Mammary epithelial cell (primary cell): Measurements from ENCODE around the gene SPSB3.

Experiments used
- EZH2 ChIP-seq: IDR thresholded peaks from 2 replicates; pipeline ENCODE4 v1.6.1; 2012; ENCODE audit warnings: low read length, inconsistent platforms, borderline replicate concordance
- TF ChIP-seq, protein P1 (sequence below), 2 donors: IDR thresholded peaks in 1 of 2; conservative IDR thresholded peaks in 1 of 2; 2 replicates each; pipeline ENCODE4 v1.5.1; 2011 to 2012; ENCODE audit warnings: inconsistent platforms in 2 of 2, low read length in 2 of 2, mild to moderate bottlenecking in 2 of 2, control low read depth in 1 of 2, low read depth in 1 of 2; ENCODE audit not compliant: insufficient read depth in 1 of 2; ENCODE audit errors: extremely low read depth in 1 of 2

- TF ChIP-seq, protein P1, sequence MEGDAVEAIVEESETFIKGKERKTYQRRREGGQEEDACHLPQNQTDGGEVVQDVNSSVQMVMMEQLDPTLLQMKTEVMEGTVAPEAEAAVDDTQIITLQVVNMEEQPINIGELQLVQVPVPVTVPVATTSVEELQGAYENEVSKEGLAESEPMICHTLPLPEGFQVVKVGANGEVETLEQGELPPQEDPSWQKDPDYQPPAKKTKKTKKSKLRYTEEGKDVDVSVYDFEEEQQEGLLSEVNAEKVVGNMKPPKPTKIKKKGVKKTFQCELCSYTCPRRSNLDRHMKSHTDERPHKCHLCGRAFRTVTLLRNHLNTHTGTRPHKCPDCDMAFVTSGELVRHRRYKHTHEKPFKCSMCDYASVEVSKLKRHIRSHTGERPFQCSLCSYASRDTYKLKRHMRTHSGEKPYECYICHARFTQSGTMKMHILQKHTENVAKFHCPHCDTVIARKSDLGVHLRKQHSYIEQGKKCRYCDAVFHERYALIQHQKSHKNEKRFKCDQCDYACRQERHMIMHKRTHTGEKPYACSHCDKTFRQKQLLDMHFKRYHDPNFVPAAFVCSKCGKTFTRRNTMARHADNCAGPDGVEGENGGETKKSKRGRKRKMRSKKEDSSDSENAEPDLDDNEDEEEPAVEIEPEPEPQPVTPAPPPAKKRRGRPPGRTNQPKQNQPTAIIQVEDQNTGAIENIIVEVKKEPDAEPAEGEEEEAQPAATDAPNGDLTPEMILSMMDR (conservative IDR thresholded peaks at IDR 0.05 in 1 of 2, IDR thresholded peaks at IDR 0.05 in 1 of 2; ENCODE audit: extremely low read depth in 1 of 2, insufficient read depth in 1 of 2, low read depth in 1 of 2, low read length in 2 of 2) = no peak
- TF ChIP-seq EZH2 = no peak
Observed at GRCh38 chr16:1817716-1818115, 35.3 kb upstream of the SPSB3 start.
